SK-N-SH (cell line): ENCODE measurements around the gene HYAL1. TPM values are rescaled to one million over a fixed set of nuclear protein-coding genes. Genes with fewer than 3 reads are reported as not detected.

ENCODE experiments used
- CTCF ChIA-PET: fragments of 300-600, 350-600 bp; formaldehyde crosslinking; extraction: SDS; loops from one replicate; lab custom pipeline; 2021; lab: Yijun Ruan, JAX
- POLR2A ChIA-PET: fragments of 350-600 bp; sonication (Branson Sonifier 250); formaldehyde crosslinking; extraction: SDS; loops from one replicate; lab custom pipeline; 2020; ENCODE audit warnings: antibody characterized with exemption, inconsistent platforms; lab: Yijun Ruan, JAX
- DNase-seq: peaks from one replicate; pipeline ENCODE4 v3.0.0; 2012
- H2AFZ ChIP-seq: fragments of 200-600 bp; sonication (generic); 2 replicates; pipeline ENCODE4 v1.8.1; 2016; ENCODE audit warnings: antibody characterized with exemption, mild to moderate bottlenecking, low read depth
- H3F3A ChIP-seq: fragments of 200-600 bp; sonication (generic); replicated peaks from 2 replicates; pipeline ENCODE3; 2016; ENCODE audit warnings: antibody characterized with exemption, mild to moderate bottlenecking; ENCODE audit not compliant: insufficient read depth
- H3K27ac ChIP-seq, 2 experiments: fragments of 200-500 bp in 1 of 2; fragments of 200-600 bp in 1 of 2; sonication (Bioruptor generic) in 1 of 2; sonication (generic), shearing (Covaris generic) in 1 of 2; 2 replicates each; pipeline versions ENCODE4 v1.5.1 to v1.6.1; 2014 to 2016; ENCODE audit warnings: low read depth in 2 of 2, inconsistent platforms in 1 of 2, low read length in 1 of 2, mild to moderate bottlenecking in 1 of 2, mixed read lengths in 1 of 2
- H3K27me3 ChIP-seq: fragments of 200-600 bp; sonication (generic), shearing (Covaris generic); 2 replicates; pipeline ENCODE4 v1.6.1; 2016; ENCODE audit warnings: mixed run types; ENCODE audit not compliant: insufficient read depth
- H3K36me3 ChIP-seq, 2 experiments: fragments of 200-500 bp in 1 of 2; fragments of 200-600 bp in 1 of 2; sonication (Bioruptor generic) in 1 of 2; sonication (generic) in 1 of 2; replicated peaks in 1 of 2; 2 replicates each; pipeline versions ENCODE3 to v1.5.1; 2014 to 2016; ENCODE audit warnings: low read length in 1 of 2, mild to moderate bottlenecking in 1 of 2; ENCODE audit not compliant: insufficient read depth in 2 of 2, control insufficient read depth in 1 of 2
- H3K4me1 ChIP-seq, 2 experiments: fragments of 200-500 bp in 1 of 2; fragments of 200-600 bp in 1 of 2; sonication (Bioruptor generic) in 1 of 2; sonication (generic), shearing (Covaris generic) in 1 of 2; 2 replicates each; pipeline versions ENCODE4 v1.5.1 to v1.6.1; 2014 to 2016; ENCODE audit warnings: low read depth in 1 of 2, low read length in 1 of 2, mixed run types in 1 of 2; ENCODE audit not compliant: insufficient read depth in 2 of 2, control insufficient read depth in 1 of 2
- H3K4me2 ChIP-seq: fragments of 200-600 bp; sonication (generic), shearing (Covaris generic); 2 replicates; pipeline ENCODE4 v1.6.1; 2017; ENCODE audit warnings: mixed run types
- H3K4me3 ChIP-seq, 2 experiments: fragments of 200-500 bp in 1 of 2; fragments of 200-600 bp in 1 of 2; sonication (Bioruptor generic) in 1 of 2; sonication (generic), shearing (Covaris generic) in 1 of 2; 2 replicates each; pipeline versions ENCODE4 v1.5.1 to v1.8.1; 2014 to 2016; ENCODE audit warnings: low read depth in 2 of 2, inconsistent platforms in 1 of 2, low read length in 1 of 2, mild to moderate bottlenecking in 1 of 2, mixed read lengths in 1 of 2, moderate library complexity in 1 of 2
- H3K79me2 ChIP-seq: fragments of 200-600 bp; sonication (generic); 2 replicates; pipeline ENCODE4 v1.8.1; 2017; ENCODE audit warnings: mild to moderate bottlenecking; ENCODE audit not compliant: insufficient read depth
- H3K9ac ChIP-seq: fragments of 200-600 bp; sonication (generic); 2 replicates; pipeline ENCODE4 v1.6.1; 2017; ENCODE audit warnings: mixed run types
- H3K9me2 ChIP-seq: fragments of 200-600 bp; sonication (generic); 2 replicates; pipeline ENCODE4 v1.6.1; 2017; ENCODE audit warnings: mixed run types
- H3K9me3 ChIP-seq: fragments of 200-600 bp; sonication (generic); 2 replicates; pipeline ENCODE4 v1.6.1; 2017; ENCODE audit warnings: mixed run types, mild to moderate bottlenecking, moderate library complexity
- H4K20me1 ChIP-seq: fragments of 200-600 bp; sonication (generic); 2 replicates; pipeline ENCODE4 v1.6.1; 2017; ENCODE audit warnings: mild to moderate bottlenecking, mixed run types; ENCODE audit not compliant: insufficient read depth
- ELF1 ChIP-seq: IDR thresholded peaks from 2 replicates; pipeline ENCODE4 v1.4.0; 2012
- POLR2AphosphoS5 ChIP-seq: IDR thresholded peaks from 2 replicates; pipeline ENCODE4 v1.6.1; 2012; ENCODE audit warnings: low read depth, low read length
- RAD21 ChIP-seq: IDR thresholded peaks from 2 replicates; pipeline ENCODE4 v1.6.1; 2012; ENCODE audit warnings: mild to moderate bottlenecking, low read length
- SMC3 ChIP-seq: IDR thresholded peaks from 2 replicates; pipeline ENCODE4 v1.6.1; 2012; ENCODE audit warnings: low read depth, low read length, improper control_type of control experiment
- WGBS: methylation state at CpG from one replicate; pipeline ENCODE4 v1.1.6; 2017; ENCODE audit warnings: low lambda C conversion rate; 5-methylcytosine and 5-hydroxymethylcytosine counted together
- polyA plus RNA-seq, 3 experiments: library from polyadenylated mRNA; depleted of rRNA; stranded (reverse); fragments of >200 nt; gene quantifications; 2 replicates each; pipeline ENCODE4 v1.2.3, GENCODE V29; 2012
- TF ChIP-seq, protein P1 (sequence below): fragments of 150-350 bp; IDR thresholded peaks from 2 replicates; pipeline ENCODE4 v1.6.1; 2017; ENCODE audit warnings: antibody characterized with exemption, low read length, low read depth, borderline replicate concordance
- TF ChIP-seq, protein P2 (sequence below): fragments of 200-600 bp; sonication (generic); IDR thresholded peaks from 2 replicates; pipeline ENCODE4 v1.6.1; 2017; ENCODE audit warnings: antibody characterized with exemption, mild to moderate bottlenecking, moderate library complexity

HYAL1 gene
- polyA plus RNA-seq, 1 of the 3 experiments (the other 2 are of a cell fraction): 0.30 TPM

DNA sequence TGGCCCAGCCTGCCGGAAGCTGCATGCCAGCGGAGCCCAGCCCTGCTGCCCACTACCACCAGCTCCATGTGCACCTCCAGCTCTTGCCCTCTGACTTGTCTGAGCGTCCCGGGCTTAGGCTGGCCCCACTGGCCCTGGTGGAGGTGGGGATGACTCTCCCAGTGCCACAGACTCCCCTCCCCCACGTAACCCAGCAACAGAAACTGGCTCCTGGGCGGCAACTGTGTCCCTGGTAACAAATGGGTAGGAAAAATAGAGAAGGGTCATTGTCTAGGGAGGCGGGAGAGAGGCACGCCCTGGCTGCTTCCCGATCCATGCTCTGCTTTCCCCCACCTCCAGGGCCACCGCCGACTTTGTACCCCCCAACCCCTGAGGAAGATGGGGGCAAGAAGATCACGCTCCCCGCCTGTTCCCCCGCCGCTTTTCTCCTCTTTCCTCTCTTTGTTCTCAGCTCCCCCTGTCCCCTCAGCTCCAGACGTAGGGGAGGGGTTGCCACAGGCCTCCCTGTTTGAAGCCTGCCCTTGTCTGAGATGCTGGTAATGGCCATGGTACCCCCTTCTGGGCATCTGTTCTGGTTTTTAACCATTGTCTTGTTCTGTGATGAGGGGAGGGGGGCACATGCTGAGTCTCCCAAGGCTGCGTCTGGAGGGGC lies 45.2 kb downstream of the HYAL1 start (continued):
- TF ChIP-seq, protein P1, sequence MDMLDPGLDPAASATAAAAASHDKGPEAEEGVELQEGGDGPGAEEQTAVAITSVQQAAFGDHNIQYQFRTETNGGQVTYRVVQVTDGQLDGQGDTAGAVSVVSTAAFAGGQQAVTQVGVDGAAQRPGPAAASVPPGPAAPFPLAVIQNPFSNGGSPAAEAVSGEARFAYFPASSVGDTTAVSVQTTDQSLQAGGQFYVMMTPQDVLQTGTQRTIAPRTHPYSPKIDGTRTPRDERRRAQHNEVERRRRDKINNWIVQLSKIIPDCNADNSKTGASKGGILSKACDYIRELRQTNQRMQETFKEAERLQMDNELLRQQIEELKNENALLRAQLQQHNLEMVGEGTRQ: no peak

DNA sequence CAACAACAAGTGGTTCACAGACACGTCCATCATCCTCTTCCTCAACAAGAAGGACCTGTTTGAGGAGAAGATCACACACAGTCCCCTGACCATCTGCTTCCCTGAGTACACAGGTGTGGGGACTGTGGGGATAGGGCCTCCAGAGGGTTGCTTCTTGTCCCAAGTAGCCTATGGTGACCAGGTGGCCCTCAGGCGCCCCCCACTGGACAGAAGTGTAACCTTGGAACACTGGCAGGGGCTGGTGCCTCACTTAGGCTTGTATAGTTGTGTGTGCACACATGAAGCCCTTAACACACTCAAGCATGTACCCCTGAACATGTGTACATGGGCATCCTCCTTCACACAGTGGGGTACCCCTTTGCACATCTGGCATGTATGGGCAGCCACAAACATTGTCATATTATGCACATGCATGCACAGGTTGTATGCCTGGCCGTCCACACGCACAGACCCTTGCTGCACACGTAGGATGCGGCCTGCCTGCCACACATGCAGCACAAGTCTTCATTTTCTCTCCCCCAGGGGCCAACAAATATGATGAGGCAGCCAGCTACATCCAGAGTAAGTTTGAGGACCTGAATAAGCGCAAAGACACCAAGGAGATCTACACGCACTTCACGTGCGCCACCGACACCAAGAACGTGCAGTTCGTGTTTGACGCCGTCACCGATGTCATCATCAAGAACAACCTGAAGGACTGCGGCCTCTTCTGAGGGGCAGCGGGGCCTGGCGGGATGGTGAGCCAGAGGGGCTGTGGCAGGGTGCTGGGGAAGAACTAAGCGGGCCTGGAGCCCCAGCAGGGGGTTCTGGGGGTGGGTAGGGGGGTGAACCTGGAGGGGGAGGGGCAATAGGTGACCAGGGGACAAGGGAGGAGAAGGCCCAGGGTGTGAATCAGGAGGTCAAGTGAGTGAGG lies 46.1 kb downstream of the HYAL1 start:
- POLR2A ChIA-PET: no interaction called here
- no peaks in the 10 kb centered on the region for H3K27me3 ChIP-seq
- H3F3A ChIP-seq: peaks cover 34% of the 10 kb centered on the region
- no peaks in the 10 kb centered on the region for H3K9me2 ChIP-seq
- no peak overlapping the region for H3K27ac ChIP-seq
- no peak overlapping the region for H3K4me2 ChIP-seq
- H3K9me3 ChIP-seq: no peaks in the 10 kb centered on the region
- H4K20me1 ChIP-seq: peaks cover 28% of the 10 kb centered on the region
- CTCF ChIA-PET: interaction anchor here (0.6 to 61.6 kb wide), 11 partner anchors 9 to 92 kb away, joined by 3 to 1375 read pairs (median 4); partner anchors contain the start of genes GNAI2, GNAT1 and SEMA3B
- DNase-seq: peak; percentile 65
- WGBS: 93% methylated on average over 20 of the region's 20 CpGs
- no peak overlapping the region; a peak in 1 of 4 replicates for H3K4me3 ChIP-seq
- peaks cover 39% of the 10 kb centered on the region for H3K79me2 ChIP-seq
- peaks cover 15 to 19% of the 10 kb centered on the region in 2 experiments; a peak in 2 of 4 replicates for H3K4me1 ChIP-seq
- H3K36me3 ChIP-seq: peaks cover 23 to 46% of the 10 kb centered on the region in 2 experiments
- no peak overlapping the region for H3K9ac ChIP-seq
- H2AFZ ChIP-seq: no peak overlapping the region
- TF ChIP-seq SMC3 (peak; percentile 36; the same call in 1 of the 2 replicates), RAD21 (peak; percentile 54), ELF1 (no peak)
- TF ChIP-seq, protein P2, sequence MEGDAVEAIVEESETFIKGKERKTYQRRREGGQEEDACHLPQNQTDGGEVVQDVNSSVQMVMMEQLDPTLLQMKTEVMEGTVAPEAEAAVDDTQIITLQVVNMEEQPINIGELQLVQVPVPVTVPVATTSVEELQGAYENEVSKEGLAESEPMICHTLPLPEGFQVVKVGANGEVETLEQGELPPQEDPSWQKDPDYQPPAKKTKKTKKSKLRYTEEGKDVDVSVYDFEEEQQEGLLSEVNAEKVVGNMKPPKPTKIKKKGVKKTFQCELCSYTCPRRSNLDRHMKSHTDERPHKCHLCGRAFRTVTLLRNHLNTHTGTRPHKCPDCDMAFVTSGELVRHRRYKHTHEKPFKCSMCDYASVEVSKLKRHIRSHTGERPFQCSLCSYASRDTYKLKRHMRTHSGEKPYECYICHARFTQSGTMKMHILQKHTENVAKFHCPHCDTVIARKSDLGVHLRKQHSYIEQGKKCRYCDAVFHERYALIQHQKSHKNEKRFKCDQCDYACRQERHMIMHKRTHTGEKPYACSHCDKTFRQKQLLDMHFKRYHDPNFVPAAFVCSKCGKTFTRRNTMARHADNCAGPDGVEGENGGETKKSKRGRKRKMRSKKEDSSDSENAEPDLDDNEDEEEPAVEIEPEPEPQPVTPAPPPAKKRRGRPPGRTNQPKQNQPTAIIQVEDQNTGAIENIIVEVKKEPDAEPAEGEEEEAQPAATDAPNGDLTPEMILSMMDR: peak; percentile 70
- TF ChIP-seq, protein P1: no peak

DNA sequence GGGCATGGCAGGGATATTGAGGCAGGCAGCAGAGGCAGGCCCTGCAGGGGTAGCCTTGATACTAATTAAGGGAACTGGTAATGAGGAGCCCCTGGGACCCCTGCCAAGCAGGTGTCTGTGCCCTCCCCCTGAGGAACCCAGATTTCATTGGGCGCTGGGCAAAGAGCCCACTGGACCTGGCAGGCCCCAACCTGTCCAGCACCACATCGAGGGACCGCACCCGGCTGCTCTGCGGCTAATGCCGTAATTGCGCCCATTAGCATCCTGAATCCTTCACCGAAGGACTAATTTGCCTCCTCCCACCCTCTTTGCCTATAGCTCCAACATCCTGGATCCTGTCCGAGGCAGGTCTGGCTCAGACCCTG lies 48.1 kb downstream of the HYAL1 start:
- no peak for DNase-seq
- H3K27ac ChIP-seq: no peak overlapping the region; a peak in 1 of 4 replicates
- peaks cover 6% of the 10 kb centered on the region in 2 experiments; a peak in 1 of 4 replicates for H3K4me1 ChIP-seq
- peaks cover 27 to 53% of the 10 kb centered on the region in 2 experiments for H3K36me3 ChIP-seq
- no peak overlapping the region for H3K4me3 ChIP-seq
- peaks cover 30% of the 10 kb centered on the region for H3F3A ChIP-seq
- H3K9me2 ChIP-seq: no peaks in the 10 kb centered on the region
- POLR2A ChIA-PET: no interaction called here
- 100% methylated on average over 2 of the region's 9 CpGs for WGBS
- no peaks in the 10 kb centered on the region for H3K27me3 ChIP-seq
- no peak overlapping the region for H2AFZ ChIP-seq
- no peak overlapping the region for H3K4me2 ChIP-seq
- no peak overlapping the region for H3K9ac ChIP-seq
- H4K20me1 ChIP-seq: peaks cover 48% of the 10 kb centered on the region
- peaks cover 47% of the 10 kb centered on the region for H3K79me2 ChIP-seq
- no peak for TF ChIP-seq POLR2AphosphoS5
- H3K9me3 ChIP-seq: no peaks in the 10 kb centered on the region
- CTCF ChIA-PET: interaction anchor here (0.7 to 61.6 kb wide), 4 partner anchors 8 to 69 kb away, joined by 3 to 1375 read pairs (median 306); partner anchors contain the start of genes GNAI2 and GNAT1
